ENCODE measurements around the gene RGS7.
"Not testable (repeated sequence)": the region's sequence is repeated elsewhere in the genome, so short reads cannot be mapped to it uniquely, and the experiment has no call there.

RGS7 gene

DNA sequence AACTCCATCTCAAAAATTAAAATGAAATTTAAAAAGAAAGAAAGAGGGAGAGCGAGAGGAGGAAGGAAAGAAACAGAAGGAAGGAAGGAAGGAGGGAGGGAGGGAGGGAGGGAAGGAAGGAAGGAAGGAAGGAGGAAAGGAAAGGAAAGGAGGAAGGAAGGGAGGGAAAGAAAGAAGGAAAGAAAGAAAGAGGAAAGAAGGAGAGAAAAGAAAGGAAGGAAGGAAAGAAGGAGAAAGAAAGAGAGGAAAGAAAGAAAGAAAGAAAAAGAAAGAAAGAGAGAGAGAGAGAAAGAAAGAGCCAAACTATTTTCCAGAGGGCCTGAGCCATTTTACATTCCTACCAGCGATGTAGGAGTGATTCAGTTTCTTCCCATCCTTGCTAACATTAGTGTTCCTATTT lies 364.0 kb downstream of the RGS7 start:
- Histone ChIP-seq H3K27ac (ENCODE audit: low read depth, low read length) (no peak overlapping the region), H3K9me3 (ENCODE audit: control insufficient read depth in 1 of 2, low read length in 2 of 2) (no peaks in the 10 kb centered on the region), H3K27me3 (ENCODE audit: control insufficient read depth in 1 of 2, insufficient read depth in 2 of 2, low read length in 2 of 2) (no peaks in the 10 kb centered on the region), H3K9ac (ENCODE audit: low read depth in 1 of 2, low read length in 2 of 2) (no peak overlapping the region), H3K4me1 (ENCODE audit: control insufficient read depth in 1 of 2, insufficient read depth in 2 of 2, low read length in 2 of 2) (no peaks in the 10 kb centered on the region), H3K4me3 (ENCODE audit: low read depth in 1 of 2, low read length in 2 of 2) (no peak overlapping the region), H3K36me3 (ENCODE audit: control insufficient read depth in 1 of 2, insufficient read depth in 2 of 2, low read length in 2 of 2) (no peaks in the 10 kb centered on the region)

DNA sequence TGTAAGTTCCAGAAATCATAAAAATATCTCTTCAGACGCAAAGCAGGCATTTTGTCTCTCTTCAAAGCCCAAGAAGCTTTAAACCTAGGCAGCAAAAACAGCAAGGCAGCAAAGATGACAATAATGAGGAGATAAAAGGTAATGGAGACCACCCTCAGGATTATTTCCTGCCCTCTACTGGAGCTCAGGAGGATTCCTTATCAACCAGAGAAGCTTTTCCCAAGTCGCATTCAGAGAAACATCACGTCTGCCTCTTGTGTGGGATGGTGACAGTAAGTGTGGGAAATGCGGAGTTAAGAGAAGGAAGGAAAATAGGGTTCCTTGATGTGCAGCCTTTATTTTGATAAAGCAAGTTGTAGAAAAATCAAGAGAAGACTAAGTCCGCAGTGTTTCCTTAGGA lies 365.8 kb downstream of the RGS7 start:
- Histone ChIP-seq H3K9ac (ENCODE audit: low read depth in 1 of 2, low read length in 2 of 2) (no peak overlapping the region), H3K36me3 (ENCODE audit: control insufficient read depth in 1 of 2, insufficient read depth in 2 of 2, low read length in 2 of 2) (no peaks in the 10 kb centered on the region), H3K27ac (ENCODE audit: low read depth, low read length) (no peak overlapping the region)

DNA sequence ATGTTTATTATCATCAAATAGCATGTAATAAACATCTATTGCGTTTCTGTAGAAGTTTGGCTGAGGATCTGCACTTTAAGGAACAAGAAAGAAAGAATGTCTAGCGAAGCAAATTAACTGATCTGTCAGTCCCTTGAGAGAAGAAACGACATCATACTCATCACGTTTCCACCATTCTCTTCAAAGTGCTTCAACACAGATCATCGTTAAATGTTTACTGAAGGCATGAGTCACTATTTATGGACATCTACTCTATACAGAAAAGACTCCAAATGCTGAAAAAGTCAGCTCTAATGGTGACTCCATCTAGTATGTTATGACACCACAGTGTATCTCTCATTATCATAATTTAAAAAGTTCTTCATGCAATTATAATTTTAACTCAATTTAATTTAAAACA lies 369.1 kb downstream of the RGS7 start:
- H3K4me3 ChIP-seq (ENCODE audit: low read depth in 1 of 2, low read length in 2 of 2), result no peak overlapping the region
- no peaks in the 10 kb centered on the region for H3K36me3 ChIP-seq (ENCODE audit: control insufficient read depth in 1 of 2, insufficient read depth in 2 of 2, low read length in 2 of 2)
- H3K9me3 ChIP-seq (ENCODE audit: control insufficient read depth in 1 of 2, low read length in 2 of 2), result no peaks in the 10 kb centered on the region
- no peaks in the 10 kb centered on the region for H3K4me1 ChIP-seq (ENCODE audit: control insufficient read depth in 1 of 2, insufficient read depth in 2 of 2, low read length in 2 of 2)
- no peak overlapping the region for H3K27ac ChIP-seq (ENCODE audit: low read depth, low read length)
- no peaks in the 10 kb centered on the region for H3K27me3 ChIP-seq (ENCODE audit: control insufficient read depth in 1 of 2, insufficient read depth in 2 of 2, low read length in 2 of 2)
- H3K9ac ChIP-seq (ENCODE audit: low read depth in 1 of 2, low read length in 2 of 2), result no peak overlapping the region

More for the DNA sequence above, 365.8 kb downstream of the RGS7 start:
- H3K27me3 ChIP-seq (ENCODE audit: control insufficient read depth in 1 of 2, insufficient read depth in 2 of 2, low read length in 2 of 2), result no peaks in the 10 kb centered on the region
- H3K9me3 ChIP-seq (ENCODE audit: control insufficient read depth in 1 of 2, low read length in 2 of 2), result no peaks in the 10 kb centered on the region
- H3K4me1 ChIP-seq (ENCODE audit: control insufficient read depth in 1 of 2, insufficient read depth in 2 of 2, low read length in 2 of 2), result no peaks in the 10 kb centered on the region
- H3K4me3 ChIP-seq (ENCODE audit: low read depth in 1 of 2, low read length in 2 of 2), result no peak overlapping the region

DNA sequence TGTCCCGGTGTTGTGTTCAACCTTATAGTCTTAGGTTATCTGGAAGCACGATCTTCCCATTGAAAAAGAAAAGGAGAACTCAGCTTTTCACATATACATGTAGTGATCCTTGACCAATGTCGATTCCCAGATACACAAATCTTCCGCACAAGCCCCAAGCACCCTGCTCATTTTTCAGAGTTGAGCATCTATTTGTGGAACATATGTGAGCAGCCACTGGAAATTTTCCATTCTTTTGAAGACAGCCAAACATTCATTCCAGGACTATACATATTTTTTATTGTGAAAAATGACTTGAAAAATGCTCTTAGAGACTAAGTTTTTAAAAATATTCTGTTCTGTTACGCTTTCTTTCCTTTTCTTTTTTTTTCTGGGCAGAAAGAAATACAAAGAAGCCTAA lies 371.9 kb downstream of the RGS7 start:
- no peak overlapping the region for H3K9ac ChIP-seq (ENCODE audit: low read depth in 1 of 2, low read length in 2 of 2)
- no peaks in the 10 kb centered on the region for H3K4me1 ChIP-seq (ENCODE audit: control insufficient read depth in 1 of 2, insufficient read depth in 2 of 2, low read length in 2 of 2)
- no peaks in the 10 kb centered on the region for H3K27me3 ChIP-seq (ENCODE audit: control insufficient read depth in 1 of 2, insufficient read depth in 2 of 2, low read length in 2 of 2)
- no peak overlapping the region for H3K27ac ChIP-seq (ENCODE audit: low read depth, low read length)
- H3K4me3 ChIP-seq (ENCODE audit: low read depth in 1 of 2, low read length in 2 of 2), result no peak overlapping the region
- no peaks in the 10 kb centered on the region for H3K36me3 ChIP-seq (ENCODE audit: control insufficient read depth in 1 of 2, insufficient read depth in 2 of 2, low read length in 2 of 2)
- no peaks in the 10 kb centered on the region for H3K9me3 ChIP-seq (ENCODE audit: control insufficient read depth in 1 of 2, low read length in 2 of 2)

DNA sequence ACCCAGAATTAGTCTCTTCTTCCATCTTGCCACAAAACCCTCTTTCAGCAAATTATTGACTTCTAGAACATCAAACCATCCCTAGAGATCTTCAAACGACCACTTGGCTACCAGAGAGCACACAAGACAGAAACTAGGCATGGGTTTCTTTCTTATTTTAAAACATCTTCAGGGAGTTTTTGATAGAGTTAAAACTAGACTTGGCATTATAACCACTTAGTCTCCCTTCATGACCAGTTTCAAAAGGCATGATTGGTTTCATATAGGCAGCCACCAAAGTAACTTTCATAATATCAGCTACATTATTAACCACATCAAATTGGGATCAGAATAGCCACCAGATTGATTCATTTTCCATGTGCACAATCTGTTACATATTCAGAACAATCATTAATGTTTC lies 376.7 kb downstream of the RGS7 start:
- H3K9ac ChIP-seq (ENCODE audit: low read depth in 1 of 2, low read length in 2 of 2), result no peak overlapping the region
- no peak overlapping the region for H3K4me3 ChIP-seq (ENCODE audit: low read depth in 1 of 2, low read length in 2 of 2)
- H3K27ac ChIP-seq (ENCODE audit: low read depth, low read length), result no peak overlapping the region
- no peaks in the 10 kb centered on the region for H3K4me1 ChIP-seq (ENCODE audit: control insufficient read depth in 1 of 2, insufficient read depth in 2 of 2, low read length in 2 of 2)
- no peaks in the 10 kb centered on the region for H3K36me3 ChIP-seq (ENCODE audit: control insufficient read depth in 1 of 2, insufficient read depth in 2 of 2, low read length in 2 of 2)
- no peaks in the 10 kb centered on the region for H3K27me3 ChIP-seq (ENCODE audit: control insufficient read depth in 1 of 2, insufficient read depth in 2 of 2, low read length in 2 of 2)
- H3K9me3 ChIP-seq (ENCODE audit: control insufficient read depth in 1 of 2, low read length in 2 of 2), result no peaks in the 10 kb centered on the region

DNA sequence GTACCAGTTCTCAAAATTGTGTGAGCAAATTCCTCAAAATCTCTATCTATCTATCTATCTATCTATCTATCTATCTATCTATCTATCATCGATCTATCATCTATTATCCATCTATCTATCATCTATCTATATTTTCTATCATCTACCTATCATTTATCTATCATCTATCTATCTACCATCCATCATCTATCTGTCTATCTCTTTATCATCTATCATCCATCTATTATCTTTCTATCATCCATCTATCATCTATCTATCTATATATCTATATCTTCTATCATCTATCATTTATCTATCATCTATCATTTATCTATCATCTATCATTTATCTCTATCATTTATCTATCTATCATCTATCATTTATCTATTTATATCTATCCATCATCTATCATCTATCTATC lies 380.3 kb downstream of the RGS7 start:
- Histone ChIP-seq H3K9me3 (ENCODE audit: control insufficient read depth in 1 of 2, low read length in 2 of 2) (no peaks in the 10 kb centered on the region), H3K4me1 (ENCODE audit: control insufficient read depth in 1 of 2, insufficient read depth in 2 of 2, low read length in 2 of 2) (no peaks in the 10 kb centered on the region), H3K4me3 (ENCODE audit: low read depth in 1 of 2, low read length in 2 of 2) (no peak overlapping the region), H3K36me3 (ENCODE audit: control insufficient read depth in 1 of 2, insufficient read depth in 2 of 2, low read length in 2 of 2) (no peaks in the 10 kb centered on the region), H3K27me3 (ENCODE audit: control insufficient read depth in 1 of 2, insufficient read depth in 2 of 2, low read length in 2 of 2) (no peaks in the 10 kb centered on the region), H3K9ac (ENCODE audit: low read depth in 1 of 2, low read length in 2 of 2) (no peak overlapping the region), H3K27ac (ENCODE audit: low read depth, low read length) (no peak overlapping the region)

DNA sequence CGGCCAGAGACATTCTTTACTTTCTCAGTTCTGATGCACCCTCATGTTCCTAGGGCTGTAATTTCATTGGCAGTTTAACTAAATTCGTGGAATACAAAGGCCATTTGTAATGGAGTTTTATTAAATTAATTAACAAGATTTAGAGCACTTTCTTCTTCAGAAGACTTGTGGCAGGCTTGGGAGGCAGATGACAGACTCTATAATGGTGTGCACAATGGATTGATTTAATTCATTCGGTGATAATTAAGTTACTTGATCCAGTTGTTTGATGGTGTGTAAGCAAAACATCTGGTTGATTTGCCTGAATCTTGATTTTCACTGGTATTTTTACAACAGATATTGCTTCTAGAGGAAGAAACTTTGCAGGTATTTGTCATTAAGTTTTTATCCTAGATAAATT lies 383.1 kb downstream of the RGS7 start:
- no peak overlapping the region for H3K9ac ChIP-seq (ENCODE audit: low read depth in 1 of 2, low read length in 2 of 2)
- no peak overlapping the region for H3K27ac ChIP-seq (ENCODE audit: low read depth, low read length)
- H3K36me3 ChIP-seq (ENCODE audit: control insufficient read depth in 1 of 2, insufficient read depth in 2 of 2, low read length in 2 of 2), result no peaks in the 10 kb centered on the region
- H3K27me3 ChIP-seq (ENCODE audit: control insufficient read depth in 1 of 2, insufficient read depth in 2 of 2, low read length in 2 of 2), result no peaks in the 10 kb centered on the region
- H3K4me1 ChIP-seq (ENCODE audit: control insufficient read depth in 1 of 2, insufficient read depth in 2 of 2, low read length in 2 of 2), result no peaks in the 10 kb centered on the region
- H3K4me3 ChIP-seq (ENCODE audit: low read depth in 1 of 2, low read length in 2 of 2), result no peak overlapping the region
- no peaks in the 10 kb centered on the region for H3K9me3 ChIP-seq (ENCODE audit: control insufficient read depth in 1 of 2, low read length in 2 of 2)

DNA sequence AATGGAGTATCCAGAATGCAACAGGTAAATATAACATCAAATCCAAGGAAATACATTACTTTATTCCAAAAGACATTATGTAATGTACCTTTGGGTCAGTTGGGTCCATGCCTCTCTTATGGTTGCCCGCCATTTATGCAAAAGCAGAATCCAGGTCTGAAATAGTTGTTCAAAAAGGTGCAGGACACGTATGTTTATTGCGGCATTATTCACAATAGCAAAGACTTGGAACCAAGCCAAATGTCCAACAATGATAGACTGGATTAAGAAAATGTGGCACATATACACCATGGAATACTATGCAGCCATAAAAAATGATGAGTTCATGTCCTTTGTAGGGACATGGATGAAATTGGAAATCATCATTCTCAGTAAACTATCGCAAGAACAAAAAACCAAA lies 384.9 kb downstream of the RGS7 start:
- not testable (repeated sequence) for H3K27ac ChIP-seq (ENCODE audit: low read depth, low read length); H3K4me3 ChIP-seq (ENCODE audit: low read depth in 1 of 2, low read length in 2 of 2); H3K9ac ChIP-seq (ENCODE audit: low read depth in 1 of 2, low read length in 2 of 2); H3K36me3 ChIP-seq (ENCODE audit: control insufficient read depth in 1 of 2, insufficient read depth in 2 of 2, low read length in 2 of 2); H3K9me3 ChIP-seq (ENCODE audit: control insufficient read depth in 1 of 2, low read length in 2 of 2); H3K4me1 ChIP-seq (ENCODE audit: control insufficient read depth in 1 of 2, insufficient read depth in 2 of 2, low read length in 2 of 2); H3K27me3 ChIP-seq (ENCODE audit: control insufficient read depth in 1 of 2, insufficient read depth in 2 of 2, low read length in 2 of 2)

DNA sequence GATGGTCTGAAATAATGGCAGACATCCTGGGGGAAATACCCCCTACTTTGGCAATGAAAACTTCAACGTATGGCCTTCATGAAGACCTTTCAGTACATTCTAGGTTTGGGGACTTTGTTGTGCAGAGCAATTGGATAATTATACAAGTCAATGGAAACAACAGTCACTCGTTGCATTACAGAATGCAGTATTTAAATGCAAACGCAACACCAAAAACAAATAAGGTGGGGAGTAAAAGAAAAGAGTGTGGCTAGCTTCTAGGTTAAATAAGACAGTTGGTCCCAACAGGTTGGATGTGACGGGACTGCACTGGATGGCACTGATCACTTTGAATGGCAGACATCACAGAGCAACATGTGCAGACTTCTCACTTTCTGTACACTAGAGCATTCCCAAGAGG lies 386.8 kb downstream of the RGS7 start:
- no peaks in the 10 kb centered on the region for H3K27me3 ChIP-seq (ENCODE audit: control insufficient read depth in 1 of 2, insufficient read depth in 2 of 2, low read length in 2 of 2)
- H3K9ac ChIP-seq (ENCODE audit: low read depth in 1 of 2, low read length in 2 of 2), result no peak overlapping the region
- H3K9me3 ChIP-seq (ENCODE audit: control insufficient read depth in 1 of 2, low read length in 2 of 2), result no peaks in the 10 kb centered on the region
- H3K4me3 ChIP-seq (ENCODE audit: low read depth in 1 of 2, low read length in 2 of 2), result no peak overlapping the region
- H3K27ac ChIP-seq (ENCODE audit: low read depth, low read length), result no peak overlapping the region
- H3K4me1 ChIP-seq (ENCODE audit: control insufficient read depth in 1 of 2, insufficient read depth in 2 of 2, low read length in 2 of 2), result no peaks in the 10 kb centered on the region
- no peaks in the 10 kb centered on the region for H3K36me3 ChIP-seq (ENCODE audit: control insufficient read depth in 1 of 2, insufficient read depth in 2 of 2, low read length in 2 of 2)

DNA sequence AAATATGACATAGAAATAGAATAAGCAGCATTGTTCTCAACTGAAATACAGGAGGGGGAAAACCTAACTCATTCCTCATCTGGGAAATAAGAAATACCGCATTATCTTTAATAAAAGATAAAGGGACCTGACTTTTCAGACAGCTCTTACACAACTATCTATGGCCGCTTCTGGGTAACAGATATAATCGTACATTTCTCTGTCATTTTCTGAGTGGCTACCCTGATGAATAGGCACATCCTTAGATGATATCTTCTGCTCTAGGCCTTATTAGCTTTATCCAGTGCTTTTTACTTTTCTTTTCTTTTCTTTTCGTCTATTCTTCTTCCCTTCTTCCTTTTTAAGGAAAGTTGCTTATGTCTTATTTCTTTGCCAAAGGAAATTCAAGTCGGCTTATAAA lies 388.1 kb downstream of the RGS7 start:
- peaks cover 0 to 5% of the 10 kb centered on the region in 2 donors for H3K4me1 ChIP-seq (ENCODE audit: control insufficient read depth in 1 of 2, insufficient read depth in 2 of 2, low read length in 2 of 2)
- no peaks in the 10 kb centered on the region for H3K27me3 ChIP-seq (ENCODE audit: control insufficient read depth in 1 of 2, insufficient read depth in 2 of 2, low read length in 2 of 2)
- no peak overlapping the region for H3K4me3 ChIP-seq (ENCODE audit: low read depth in 1 of 2, low read length in 2 of 2)
- H3K27ac ChIP-seq (ENCODE audit: low read depth, low read length), result no peak overlapping the region
- H3K36me3 ChIP-seq (ENCODE audit: control insufficient read depth in 1 of 2, insufficient read depth in 2 of 2, low read length in 2 of 2), result no peaks in the 10 kb centered on the region
- H3K9ac ChIP-seq (ENCODE audit: low read depth in 1 of 2, low read length in 2 of 2), result no peak overlapping the region
- no peaks in the 10 kb centered on the region for H3K9me3 ChIP-seq (ENCODE audit: control insufficient read depth in 1 of 2, low read length in 2 of 2)

DNA sequence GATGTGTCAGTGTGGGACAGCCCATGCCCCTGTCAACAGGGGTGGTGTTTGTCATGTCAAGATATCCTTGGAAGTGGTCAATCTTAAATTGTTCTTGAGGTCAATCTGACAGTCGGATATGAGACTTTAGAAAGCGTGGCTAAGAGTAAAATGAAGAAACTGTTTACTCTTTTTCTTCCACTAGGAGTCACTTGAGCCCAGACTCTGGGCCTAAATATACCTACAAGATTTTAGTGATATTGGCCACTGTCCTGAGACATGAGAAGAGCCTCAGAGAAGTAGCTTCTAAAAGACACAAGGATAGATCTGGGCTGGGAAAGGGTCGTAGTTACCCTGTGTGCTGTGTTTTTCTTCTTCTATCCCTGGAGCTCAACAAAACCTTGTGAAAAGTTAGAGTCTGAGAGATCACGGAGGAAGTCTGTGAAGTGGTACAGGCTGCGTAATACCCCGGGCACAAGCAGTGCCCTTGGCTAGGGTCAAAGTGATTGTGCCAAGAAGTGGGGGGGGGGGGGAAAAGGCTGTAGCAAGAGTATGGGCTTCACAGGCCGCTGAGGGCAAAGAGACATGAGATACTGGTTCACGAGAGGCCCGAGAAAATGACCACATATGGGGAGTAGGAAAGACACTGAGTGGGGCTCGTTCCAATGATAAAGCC lies 389.8 kb downstream of the RGS7 start:
- Histone ChIP-seq H3K27ac (ENCODE audit: low read depth, low read length) (no peak overlapping the region), H3K27me3 (ENCODE audit: control insufficient read depth in 1 of 2, insufficient read depth in 2 of 2, low read length in 2 of 2) (no peaks in the 10 kb centered on the region), H3K9ac (ENCODE audit: low read depth in 1 of 2, low read length in 2 of 2) (no peak overlapping the region), H3K36me3 (ENCODE audit: control insufficient read depth in 1 of 2, insufficient read depth in 2 of 2, low read length in 2 of 2) (no peaks in the 10 kb centered on the region), H3K4me1 (ENCODE audit: control insufficient read depth in 1 of 2, insufficient read depth in 2 of 2, low read length in 2 of 2) (peaks cover 0 to 5% of the 10 kb centered on the region in 2 donors), H3K9me3 (ENCODE audit: control insufficient read depth in 1 of 2, low read length in 2 of 2) (no peaks in the 10 kb centered on the region), H3K4me3 (ENCODE audit: low read depth in 1 of 2, low read length in 2 of 2) (no peak overlapping the region)

All from duodenal mucosa (tissue), 2 donors.